RWPE1 (cell line): ENCODE results near the gene SLC43A2.

Experiments
- CTCF ChIA-PET: fragments of 350-600 bp; sonication (Branson Sonifier 250); formaldehyde crosslinking; extraction: SDS; loops from one replicate; lab custom pipeline; 2021; lab: Yijun Ruan, JAX
- POLR2A ChIA-PET: fragments of 400-600 bp; formaldehyde crosslinking; extraction: SDS; loops from one replicate; lab custom pipeline; 2020; ENCODE audit warnings: antibody characterized with exemption; ENCODE audit not compliant: low non-redundant PET; lab: Yijun Ruan, JAX
- DNase-seq: peaks from one replicate; pipeline ENCODE4 v3.0.0; 2012; ENCODE audit warnings: low spot score
- H3K27ac ChIP-seq: fragments of 450-650 bp; 2 replicates; pipeline ENCODE4 v1.5.1; 2017
- TF ChIP-seq, protein P1 (sequence below): fragments of 450-650 bp; conservative IDR thresholded peaks from 2 replicates; pipeline ENCODE4 v1.5.1; 2017; ENCODE audit warnings: low read depth, mild to moderate bottlenecking

SLC43A2 gene

DNA sequence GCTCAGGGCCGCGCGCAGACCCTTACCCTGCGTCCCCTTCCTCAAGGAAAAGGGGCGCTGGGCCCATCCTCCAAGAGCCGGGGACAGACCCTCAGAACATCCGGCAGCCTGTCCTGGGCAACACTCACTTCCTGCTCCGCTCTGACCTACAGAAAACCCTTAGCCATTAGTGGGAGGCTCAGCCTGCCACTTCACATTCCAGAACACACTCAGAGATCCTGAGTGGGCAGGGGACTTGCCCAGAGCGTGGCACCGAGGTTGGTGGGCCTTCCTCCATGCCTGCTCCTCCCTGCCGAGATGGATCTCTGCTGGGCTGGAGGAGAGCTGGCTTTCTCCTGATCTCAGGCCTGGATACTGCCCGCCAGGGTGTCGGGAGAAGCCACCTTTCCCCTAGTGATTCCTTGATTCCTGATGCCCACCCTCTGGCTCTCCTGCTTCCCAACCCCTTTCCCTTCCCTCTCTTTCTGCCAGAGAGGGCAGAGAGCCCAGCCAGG is 15.4 kb upstream of the SLC43A2 start:
- CTCF ChIA-PET: interaction anchor here (0.6 to 1.4 kb wide), 3 partner anchors 14 to 69 kb away, joined by 3 to 4 read pairs (median 4); no protein-coding TSS in a partner anchor

DNA sequence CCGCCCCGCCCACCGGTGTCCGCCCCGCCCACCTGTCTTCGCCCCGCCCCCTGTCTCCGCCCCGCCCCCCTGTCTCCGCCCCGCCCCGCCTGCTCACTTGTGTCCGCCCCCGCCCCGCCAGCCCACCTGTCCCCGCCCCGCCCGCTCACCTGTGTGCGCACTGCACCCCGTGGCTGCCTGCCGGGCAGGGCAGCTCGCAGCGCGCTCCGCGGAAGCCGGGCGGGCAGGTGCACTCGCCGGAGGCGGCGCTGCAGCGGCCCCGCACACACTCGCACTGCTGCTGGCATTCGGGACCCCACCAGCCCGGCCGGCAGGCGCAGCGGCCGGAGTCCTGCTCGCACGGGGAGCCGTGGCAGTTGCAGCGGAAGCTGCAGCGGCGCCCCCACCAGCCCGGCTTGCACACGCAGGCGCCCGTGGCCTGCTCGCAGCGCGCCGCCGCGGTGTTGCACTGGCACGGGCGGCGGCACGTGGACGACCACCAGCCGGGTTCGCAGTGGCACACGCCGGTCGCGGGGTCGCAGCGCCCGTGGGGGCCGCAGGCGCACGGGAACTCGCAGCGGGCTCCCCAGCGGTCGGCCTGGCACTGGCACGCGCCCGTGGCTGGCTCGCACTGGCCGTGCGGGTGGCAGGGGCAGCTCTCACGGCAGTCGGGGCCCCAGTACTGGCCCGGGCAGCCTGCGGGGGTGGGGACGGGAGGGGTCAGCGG is 14.8 kb upstream of the SLC43A2 start:
- CTCF ChIA-PET: interaction anchor here (0.6 to 1.4 kb wide), 3 partner anchors 13 to 69 kb away, joined by 3 to 4 read pairs (median 4); no protein-coding TSS in a partner anchor
- peak; percentile 70 for DNase-seq
- TF ChIP-seq, protein P1, sequence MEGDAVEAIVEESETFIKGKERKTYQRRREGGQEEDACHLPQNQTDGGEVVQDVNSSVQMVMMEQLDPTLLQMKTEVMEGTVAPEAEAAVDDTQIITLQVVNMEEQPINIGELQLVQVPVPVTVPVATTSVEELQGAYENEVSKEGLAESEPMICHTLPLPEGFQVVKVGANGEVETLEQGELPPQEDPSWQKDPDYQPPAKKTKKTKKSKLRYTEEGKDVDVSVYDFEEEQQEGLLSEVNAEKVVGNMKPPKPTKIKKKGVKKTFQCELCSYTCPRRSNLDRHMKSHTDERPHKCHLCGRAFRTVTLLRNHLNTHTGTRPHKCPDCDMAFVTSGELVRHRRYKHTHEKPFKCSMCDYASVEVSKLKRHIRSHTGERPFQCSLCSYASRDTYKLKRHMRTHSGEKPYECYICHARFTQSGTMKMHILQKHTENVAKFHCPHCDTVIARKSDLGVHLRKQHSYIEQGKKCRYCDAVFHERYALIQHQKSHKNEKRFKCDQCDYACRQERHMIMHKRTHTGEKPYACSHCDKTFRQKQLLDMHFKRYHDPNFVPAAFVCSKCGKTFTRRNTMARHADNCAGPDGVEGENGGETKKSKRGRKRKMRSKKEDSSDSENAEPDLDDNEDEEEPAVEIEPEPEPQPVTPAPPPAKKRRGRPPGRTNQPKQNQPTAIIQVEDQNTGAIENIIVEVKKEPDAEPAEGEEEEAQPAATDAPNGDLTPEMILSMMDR: peak; percentile 25
- POLR2A ChIA-PET: no interaction called here
- peak overlapping the region; percentile 15; the same call in 1 of the 2 replicates for H3K27ac ChIP-seq

More for the DNA sequence above, 15.4 kb upstream of the SLC43A2 start:
- DNase-seq: no peak
- TF ChIP-seq, protein P1: no peak
- POLR2A ChIA-PET: no interaction called here
- peak overlapping the region; percentile 15; the same call in 1 of the 2 replicates for H3K27ac ChIP-seq

DNA sequence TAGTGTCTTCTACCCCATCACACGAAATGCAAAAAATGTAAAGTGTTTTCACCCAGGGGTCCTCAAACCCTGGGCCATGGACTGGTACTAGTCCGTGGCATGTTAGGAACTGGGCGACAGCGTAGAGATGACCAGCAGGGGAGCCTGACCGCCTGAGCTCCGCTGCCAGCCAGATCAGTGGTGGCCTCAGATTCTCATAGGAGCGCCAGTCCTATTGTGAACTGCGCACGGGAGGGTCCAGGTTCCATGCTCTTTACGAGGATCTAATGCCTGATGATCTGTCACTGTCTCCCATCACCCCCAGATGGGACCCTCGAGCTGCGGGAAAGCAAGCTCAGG is 12.4 kb upstream of the SLC43A2 start:
- ChIA-PET POLR2A (no interaction called here), CTCF (interaction anchor here (0.5 to 0.9 kb wide), 4 partner anchors 8 to 187 kb away, joined by 3 to 4 read pairs (median 3); no protein-coding TSS in a partner anchor)
- no peak for DNase-seq
- H3K27ac ChIP-seq: peak overlapping the region; percentile 32
- TF ChIP-seq, protein P1: no peak

DNA sequence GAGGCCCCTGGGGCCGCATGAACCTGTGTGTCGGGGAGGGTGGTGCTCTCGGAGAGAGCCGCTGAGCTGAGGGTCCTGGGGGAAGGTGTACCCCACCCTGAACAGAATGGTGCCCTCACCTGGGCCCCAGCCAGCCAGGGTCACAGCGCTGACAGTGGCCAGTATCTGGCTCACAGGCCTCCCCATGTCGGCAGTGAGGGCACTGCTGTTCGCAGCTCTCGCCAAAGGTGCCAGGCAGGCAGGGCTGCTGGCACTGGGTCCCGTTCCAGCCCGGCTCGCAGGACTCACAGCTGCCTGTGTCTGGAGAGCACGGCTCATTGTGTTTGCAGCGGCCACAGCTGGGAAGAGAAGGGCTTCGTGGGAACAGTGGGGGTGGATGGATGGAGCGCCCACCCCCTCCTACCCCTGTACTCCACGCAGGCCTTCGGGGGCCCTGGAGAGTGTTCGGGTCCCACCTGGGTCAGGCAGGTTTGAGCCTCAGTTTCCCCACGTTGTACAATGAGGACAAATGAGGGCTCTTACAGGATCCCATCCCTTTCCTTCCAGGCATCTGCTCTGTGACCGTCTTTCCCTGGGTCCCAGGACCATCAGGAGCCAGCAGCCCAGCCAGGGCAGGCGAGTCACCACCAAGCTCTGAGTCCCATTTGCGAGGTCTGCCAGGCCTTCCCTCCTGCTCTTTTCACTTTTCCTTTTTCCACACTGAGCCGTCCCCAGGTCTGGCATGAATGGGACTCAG is 11.9 kb upstream of the SLC43A2 start:
- POLR2A ChIA-PET: interaction anchor here (0.7 kb wide), 1 partner anchor 104 kb away, joined by 4 read pairs; no protein-coding TSS in a partner anchor
- CTCF ChIA-PET: interaction anchor here (0.6 to 0.9 kb wide), 3 partner anchors 9 to 391 kb away, joined by 3 to 4 read pairs (median 3); no protein-coding TSS in a partner anchor
- no peak for DNase-seq
- peak overlapping the region; percentile 32 for H3K27ac ChIP-seq
- TF ChIP-seq, protein P1: no peak

DNA sequence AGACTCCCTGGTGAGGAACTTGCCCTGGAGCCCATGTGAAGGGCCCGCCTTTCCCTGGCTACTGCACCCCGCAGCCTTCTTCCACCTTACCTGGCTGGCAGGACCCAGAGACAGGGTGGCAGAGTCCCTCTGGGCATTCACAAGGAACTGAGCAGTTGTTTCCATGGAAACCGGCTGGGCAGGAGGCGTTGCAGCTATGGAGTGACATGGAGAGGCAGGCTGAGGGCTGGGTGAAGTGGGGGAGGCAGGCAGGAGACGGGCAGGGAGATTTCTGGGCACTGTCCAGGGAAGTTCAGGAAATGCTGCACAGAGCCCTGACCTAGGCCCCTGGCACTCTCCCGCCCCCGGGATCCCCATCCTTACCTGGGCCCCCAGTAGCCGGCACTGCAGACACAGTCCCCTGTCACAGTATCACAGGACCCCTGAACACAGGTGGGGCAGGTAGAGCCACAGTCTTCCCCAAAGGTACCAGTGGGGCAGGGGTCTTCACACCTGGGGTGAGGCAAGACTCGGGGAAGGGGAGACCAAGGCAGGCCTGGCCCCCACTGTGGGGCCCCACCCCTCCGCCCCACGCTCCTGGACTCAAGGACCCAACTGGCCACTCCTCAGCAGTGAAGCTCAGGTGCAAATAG is 11.0 kb upstream of the SLC43A2 start:
- H3K27ac ChIP-seq: no peak overlapping the region
- no peak for DNase-seq
- POLR2A ChIA-PET: interaction anchor here (0.7 kb wide), 2 partner anchors 26 to 103 kb away, joined by 4 to 7 read pairs; no protein-coding TSS in a partner anchor
- TF ChIP-seq, protein P1: no peak
- CTCF ChIA-PET: interaction anchor here (0.6 to 1.8 kb wide), 2 partner anchors 10 to 392 kb away, joined by 3 to 6 read pairs; no protein-coding TSS in a partner anchor
